Cardiac muscle cell (in vitro differentiated cells and primary cell): ENCODE data around the gene PRKD1. TPM values are rescaled to one million over a fixed set of nuclear protein-coding genes. Genes with fewer than 3 reads are reported as not detected.
A peak's percentile ranks its signal among the peaks of the same experiment; 100 is the strongest.

Experiments used
- DNase-seq, 2 donors: peaks; one replicate each; pipeline versions ENCODE4 v3.0.0 to v3.0.0-alpha.2; 2010 to 2017; ENCODE audit warnings: low read depth in 1 of 2, low spot score in 1 of 2
- H3K27ac ChIP-seq: fragments of 200-600 bp; sonication (generic); 2 replicates; pipeline ENCODE4 v1.5.1; 2016
- H3K27me3 ChIP-seq: fragments of 200-600 bp; sonication (generic); 2 replicates; pipeline ENCODE4 v1.6.0; 2016; ENCODE audit warnings: control low read depth
- H3K36me3 ChIP-seq: fragments of 200-600 bp; sonication (generic); 2 replicates; pipeline ENCODE4 v1.5.1; 2016; ENCODE audit warnings: control low read depth
- H3K4me1 ChIP-seq: fragments of 200-600 bp; sonication (generic); 2 replicates; pipeline ENCODE4 v1.8.1; 2017; ENCODE audit warnings: low read depth, mild to moderate bottlenecking, mixed run types
- H3K4me3 ChIP-seq: fragments of 200-600 bp; sonication (generic); 2 replicates; pipeline ENCODE4 v1.5.1; 2016; ENCODE audit warnings: mild to moderate bottlenecking
- H3K9me3 ChIP-seq: fragments of 200-600 bp; sonication (generic); 2 replicates; pipeline ENCODE4 v1.5.1; 2017; ENCODE audit warnings: low read depth, mild to moderate bottlenecking, control low read depth
- CTCF ChIP-seq: IDR thresholded peaks from 2 replicates; pipeline ENCODE4 v1.5.1; 2012; ENCODE audit warnings: low read depth, mild to moderate bottlenecking, low read length
- polyA plus RNA-seq: library from polyadenylated mRNA; unstranded; fragments of >200 nt; fragmentation: Nextera tagmentation; extraction: Ambion mirVana; gene quantifications from 2 replicates; pipeline ENCODE4 v1.2.1, GENCODE V29; 2016
- total RNA-seq: library from RNA; depleted of rRNA; stranded (reverse); fragments of >200 nt; gene quantifications from 2 replicates; pipeline ENCODE4 v1.2.3, GENCODE V29; 2016

Gene PRKD1
- total and polyA plus RNA-seq, 2 experiments from 2014 or later = 15.2 to 15.7 TPM

DNA sequence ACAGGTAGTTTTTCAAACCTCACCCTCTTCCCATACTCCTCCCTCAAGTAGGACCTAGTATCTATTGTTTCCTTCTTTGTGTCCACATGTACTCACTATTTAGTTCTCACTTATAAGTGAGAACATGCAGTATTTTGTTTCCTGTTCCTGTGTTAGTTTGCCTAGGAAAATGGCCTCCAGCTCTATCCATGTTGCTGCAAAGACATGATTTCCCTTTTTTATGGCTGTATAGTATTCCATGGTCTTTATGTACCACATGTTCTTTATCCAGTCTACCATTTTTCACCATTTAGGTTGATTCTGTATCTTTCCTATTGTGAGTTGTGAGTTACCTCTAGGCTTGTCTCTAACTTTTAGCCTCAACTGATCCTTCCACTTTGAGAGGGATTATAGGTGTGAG lies 310.7 kb downstream of the PRKD1 start:
- no peak overlapping the region for H3K4me3 ChIP-seq
- H3K27me3 ChIP-seq = no peaks in the 10 kb centered on the region
- DNase-seq = no peak
- H3K27ac ChIP-seq = no peak overlapping the region
- H3K4me1 ChIP-seq = no peaks in the 10 kb centered on the region
- no peaks in the 10 kb centered on the region for H3K36me3 ChIP-seq
- no peaks in the 10 kb centered on the region for H3K9me3 ChIP-seq
- no peak for TF ChIP-seq CTCF

GRCh38 chr14:29608861-29609260 lies 318.8 kb downstream of the PRKD1 start:
- peaks cover 7% of the 10 kb centered on the region for H3K4me1 ChIP-seq
- no peak for DNase-seq
- H3K36me3 ChIP-seq = no peaks in the 10 kb centered on the region
- no peak overlapping the region for H3K4me3 ChIP-seq
- no peak overlapping the region for H3K27ac ChIP-seq
- TF ChIP-seq CTCF = no peak
- H3K9me3 ChIP-seq = no peaks in the 10 kb centered on the region
- H3K27me3 ChIP-seq = no peaks in the 10 kb centered on the region

DNA sequence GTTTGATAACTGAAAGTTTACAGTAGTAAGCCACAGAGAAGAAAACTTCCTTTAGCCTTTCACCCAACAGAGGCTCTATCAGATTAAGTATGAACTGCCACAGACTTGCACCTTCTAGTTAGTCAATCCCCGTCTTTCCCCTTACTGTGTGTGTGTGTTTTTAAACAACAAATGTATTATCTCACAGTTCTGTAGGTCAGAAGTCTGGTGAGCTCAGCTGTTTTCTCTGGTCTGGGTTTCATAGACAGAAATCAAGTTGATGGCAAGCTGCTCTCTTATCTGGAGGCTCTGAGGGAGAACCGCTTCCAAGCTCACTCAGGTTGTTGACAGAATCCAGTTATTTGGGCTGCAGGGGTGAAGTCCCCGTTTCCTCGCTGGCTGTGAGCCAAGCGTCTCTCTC lies 320.5 kb downstream of the PRKD1 start:
- no peaks in the 10 kb centered on the region for H3K27me3 ChIP-seq
- H3K9me3 ChIP-seq = no peaks in the 10 kb centered on the region
- H3K27ac ChIP-seq = peak overlapping the region; percentile 49
- no peak overlapping the region for H3K4me3 ChIP-seq
- no peak for TF ChIP-seq CTCF
- DNase-seq = peak; percentile 10 to 42
- H3K36me3 ChIP-seq = no peaks in the 10 kb centered on the region
- peaks cover 7% of the 10 kb centered on the region for H3K4me1 ChIP-seq

- TF ChIP-seq CTCF = no peak
- Histone ChIP-seq H3K4me1 (peaks cover 16% of the 10 kb centered on the region), H3K27ac (no peak overlapping the region), H3K27me3 (no peaks in the 10 kb centered on the region), H3K4me3 (no peak overlapping the region), H3K36me3 (no peaks in the 10 kb centered on the region), H3K9me3 (no peaks in the 10 kb centered on the region)
- DNase-seq = no peak
Measured at GRCh38 chr14:29603696-29604095, 324.0 kb downstream of the PRKD1 start.

GRCh38 chr14:29601616-29602015 lies 326.0 kb downstream of the PRKD1 start:
- TF ChIP-seq CTCF = no peak
- Histone ChIP-seq H3K27me3 (no peaks in the 10 kb centered on the region), H3K4me3 (no peak overlapping the region), H3K27ac (no peak overlapping the region), H3K9me3 (no peaks in the 10 kb centered on the region), H3K36me3 (no peaks in the 10 kb centered on the region), H3K4me1 (peaks cover 9% of the 10 kb centered on the region)
- peak in 1 of 2 donors; percentile 22 for DNase-seq
